Trophoblast cell (in vitro differentiated cells and primary cell): ENCODE data around the gene ADAMTSL2.

Experiments used
- DNase-seq, 2 donors: peaks; one replicate each; pipeline ENCODE4 v3.0.0-alpha.2; 2016
- H2AFZ ChIP-seq: 2 replicates; pipeline ENCODE4 v1.6.1; 2013; ENCODE audit warnings: low read length, moderate library complexity, mild to moderate bottlenecking; ENCODE audit not compliant: insufficient read depth, poor library complexity
- H2AK5ac ChIP-seq: 2 replicates; pipeline ENCODE4 v1.6.1; 2013; ENCODE audit warnings: mild to moderate bottlenecking, low read length
- H2BK120ac ChIP-seq: 2 replicates; pipeline ENCODE4 v1.6.1; 2013; ENCODE audit warnings: low read length, mild to moderate bottlenecking, moderate library complexity; ENCODE audit not compliant: insufficient read depth, poor library complexity
- H2BK12ac ChIP-seq: 2 replicates; pipeline ENCODE4 v1.6.1; 2013; ENCODE audit warnings: mild to moderate bottlenecking, low read length, moderate library complexity
- H2BK5ac ChIP-seq: 2 replicates; pipeline ENCODE4 v1.6.1; 2013; ENCODE audit warnings: low read length, low read depth, moderate library complexity, mild to moderate bottlenecking; ENCODE audit not compliant: poor library complexity
- H3K14ac ChIP-seq: 2 replicates; pipeline ENCODE4 v1.6.1; 2013; ENCODE audit warnings: mild to moderate bottlenecking, low read length
- H3K18ac ChIP-seq: 2 replicates; pipeline ENCODE4 v1.6.1; 2013; ENCODE audit warnings: mild to moderate bottlenecking, low read length
- H3K23ac ChIP-seq: 2 replicates; pipeline ENCODE4 v1.6.1; 2013; ENCODE audit warnings: low read length
- H3K27ac ChIP-seq: 2 replicates; pipeline ENCODE4 v1.5.1; 2013; ENCODE audit warnings: low read depth, mild to moderate bottlenecking, inconsistent platforms, low read length, moderate library complexity
- H3K27me3 ChIP-seq: 2 replicates; pipeline ENCODE4 v1.6.1; 2013; ENCODE audit warnings: inconsistent platforms, mild to moderate bottlenecking, low read length, moderate library complexity; ENCODE audit not compliant: insufficient read depth
- H3K36me3 ChIP-seq, 2 experiments: 1 replicate in 1 of 2; 2 replicates in 1 of 2; pipeline ENCODE4 v1.6.1; 2013; ENCODE audit warnings: low read length in 2 of 2, mild to moderate bottlenecking in 2 of 2, moderate library complexity in 1 of 2; ENCODE audit not compliant: insufficient read depth in 2 of 2, control insufficient read depth in 1 of 2
- H3K4ac ChIP-seq: 2 replicates; pipeline ENCODE4 v1.6.1; 2013; ENCODE audit warnings: low read depth, mild to moderate bottlenecking, low read length, moderate library complexity
- H3K4me1 ChIP-seq, 2 experiments: 1 replicate in 1 of 2; 2 replicates in 1 of 2; pipeline ENCODE4 v1.6.1; 2013; ENCODE audit warnings: low read length in 2 of 2, mild to moderate bottlenecking in 2 of 2, moderate library complexity in 1 of 2; ENCODE audit not compliant: insufficient read depth in 2 of 2, control insufficient read depth in 1 of 2
- H3K4me2 ChIP-seq: 2 replicates; pipeline ENCODE4 v1.6.1; 2013; ENCODE audit warnings: inconsistent platforms, mild to moderate bottlenecking, low read length, moderate library complexity
- H3K4me3 ChIP-seq: 2 replicates; pipeline ENCODE4 v1.5.1; 2013; ENCODE audit warnings: mild to moderate bottlenecking, low read depth, low read length, inconsistent platforms
- H3K79me1 ChIP-seq: one replicate; pipeline ENCODE4 v1.6.1; 2013; ENCODE audit warnings: low read length
- H3K79me2 ChIP-seq: 2 replicates; pipeline ENCODE4 v1.6.1; 2013; ENCODE audit warnings: low read length, mild to moderate bottlenecking; ENCODE audit not compliant: control insufficient read depth, insufficient read depth, poor library complexity
- H3K9ac ChIP-seq: 2 replicates; pipeline ENCODE4 v1.6.1; 2013; ENCODE audit warnings: mild to moderate bottlenecking, low read length
- H3K9me3 ChIP-seq: 2 replicates; pipeline ENCODE4 v1.6.1; 2013; ENCODE audit warnings: low read depth, mild to moderate bottlenecking, control low read depth, inconsistent platforms, low read length; ENCODE audit not compliant: insufficient read depth
- H4K12ac ChIP-seq: 2 replicates; pipeline ENCODE4 v1.6.1; 2013; ENCODE audit warnings: low read depth, mild to moderate bottlenecking, low read length, moderate library complexity
- H4K8ac ChIP-seq: 2 replicates; pipeline ENCODE4 v1.6.1; 2013; ENCODE audit warnings: low read depth, mild to moderate bottlenecking, low read length, moderate library complexity
- H4K91ac ChIP-seq: one replicate; pipeline ENCODE4 v1.6.1; 2013; ENCODE audit warnings: low read depth, mild to moderate bottlenecking, low read length, moderate library complexity
- WGBS: extraction: QIAGEN DNeasy Blood & Tissue Kit; methylation state at CpG from one replicate; pipeline ENCODE4 v1.1.7; 2013; ENCODE audit warnings: missing lambda C conversion rate; ENCODE audit not compliant: insufficient read length, insufficient coverage; ENCODE audit errors: extremely low coverage; 5-methylcytosine and 5-hydroxymethylcytosine counted together

ADAMTSL2 gene

DNA sequence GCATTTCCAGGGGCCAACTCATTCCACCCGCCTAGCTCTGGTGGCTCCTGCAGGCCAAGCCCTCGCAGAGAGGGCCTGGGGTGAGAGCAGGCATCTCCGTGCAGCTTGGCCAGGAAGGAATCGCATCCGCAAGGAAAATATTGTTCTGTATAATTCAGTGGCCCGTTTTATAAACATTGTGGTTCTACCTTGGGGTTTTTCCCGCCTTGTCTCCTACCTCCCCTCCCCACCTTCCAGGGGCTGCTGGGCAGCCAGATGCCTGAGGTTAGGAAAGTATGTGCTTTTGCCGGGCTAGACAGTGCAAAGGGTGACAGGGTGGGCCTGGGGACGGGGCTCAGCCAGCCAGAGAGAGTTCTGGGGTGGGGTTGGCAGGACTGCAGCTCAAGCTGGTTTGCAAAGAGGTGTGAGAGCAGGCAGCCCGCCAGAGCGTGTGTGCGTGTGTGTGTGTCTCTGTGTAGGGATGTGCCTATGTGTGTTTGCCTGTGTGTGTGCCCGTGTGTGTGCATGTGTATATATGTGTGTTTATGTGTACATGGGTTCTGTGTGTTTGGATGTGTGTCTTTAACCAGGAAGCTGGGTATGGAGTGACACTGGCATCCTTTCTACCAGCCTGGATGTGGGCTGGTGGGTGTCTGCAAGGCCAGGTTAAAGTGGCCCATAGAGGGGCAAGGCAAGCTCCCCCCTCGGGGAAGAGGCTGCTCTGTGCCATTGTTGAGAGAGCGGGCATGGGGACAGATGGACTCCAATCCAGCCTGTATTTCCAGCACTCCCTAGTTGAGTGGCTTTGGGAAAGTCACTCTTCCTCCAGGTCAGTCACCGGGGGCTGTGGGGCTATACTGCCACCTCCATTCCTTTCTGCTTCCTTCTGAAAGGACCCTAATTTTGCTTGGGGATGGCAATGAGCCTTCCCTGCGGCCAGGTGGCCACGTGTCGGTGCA, 45.0 kb upstream of the ADAMTSL2 start:
- Histone ChIP-seq H3K4me1 (peaks cover 0 to 7% of the 10 kb centered on the region in 2 experiments), H3K9ac (no peak overlapping the region), H2AFZ (no peak overlapping the region), H2BK120ac (no peak overlapping the region), H3K14ac (no peak overlapping the region), H3K4ac (no peak overlapping the region), H3K36me3 (no peaks in the 10 kb centered on the region), H2BK5ac (no peak overlapping the region), H3K79me2 (no peaks in the 10 kb centered on the region), H4K8ac (no peak overlapping the region), H3K9me3 (no peaks in the 10 kb centered on the region), H2AK5ac (no peak overlapping the region), H4K12ac (no peak overlapping the region), H4K91ac (no peak overlapping the region), H3K4me2 (no peak overlapping the region), H3K23ac (no peak overlapping the region), H3K4me3 (no peak overlapping the region), H2BK12ac (no peak overlapping the region), H3K27ac (no peak overlapping the region), H3K18ac (no peak overlapping the region), H3K27me3 (no peaks in the 10 kb centered on the region), H3K79me1 (no peaks in the 10 kb centered on the region)
- DNase-seq = no peak
- no CpG with 5 or more reads among the region's 19 CpGs for WGBS

DNA sequence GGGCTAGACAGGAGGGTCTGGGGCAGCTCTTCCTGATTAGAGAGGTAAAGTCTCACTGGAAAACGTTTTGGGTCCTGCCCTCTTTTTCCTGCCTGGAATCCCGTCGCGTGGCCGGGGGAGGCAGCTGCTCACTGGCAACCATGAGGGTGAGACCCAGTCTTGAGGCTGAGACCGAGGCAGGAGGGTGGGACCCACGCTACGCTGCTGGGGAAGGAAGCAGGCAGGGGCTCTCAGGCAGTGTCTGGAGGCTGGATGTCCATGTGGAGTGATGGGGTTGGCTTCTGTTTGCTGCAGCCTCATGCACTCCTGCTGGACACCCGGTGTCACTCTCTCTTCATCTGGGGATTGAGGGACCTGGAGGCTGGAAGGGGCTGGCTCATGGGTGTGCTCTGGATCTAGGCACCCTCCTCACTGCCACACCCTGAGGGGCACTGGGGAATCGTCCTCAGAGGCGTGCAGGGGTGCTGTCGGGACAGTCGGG, 44.3 kb upstream of the ADAMTSL2 start:
- no peak for DNase-seq
- H3K9me3 ChIP-seq = no peaks in the 10 kb centered on the region
- no peaks in the 10 kb centered on the region for H3K36me3 ChIP-seq
- no peak overlapping the region for H3K14ac ChIP-seq
- no peak overlapping the region for H2BK120ac ChIP-seq
- no peak overlapping the region for H2BK5ac ChIP-seq
- H3K18ac ChIP-seq = no peak overlapping the region
- no peak overlapping the region for H4K8ac ChIP-seq
- H3K27ac ChIP-seq = no peak overlapping the region
- no peak overlapping the region for H3K4me2 ChIP-seq
- no peak overlapping the region for H2AK5ac ChIP-seq
- H4K12ac ChIP-seq = no peak overlapping the region
- no peak overlapping the region for H2BK12ac ChIP-seq
- H3K79me2 ChIP-seq = no peaks in the 10 kb centered on the region
- H3K4me3 ChIP-seq = no peak overlapping the region
- no peak overlapping the region for H4K91ac ChIP-seq
- H3K4me1 ChIP-seq = peaks cover 0 to under 1% of the 10 kb centered on the region in 2 experiments
- no peak overlapping the region for H2AFZ ChIP-seq
- no peak overlapping the region for H3K9ac ChIP-seq
- no CpG with 5 or more reads among the region's 13 CpGs for WGBS
- no peak overlapping the region for H3K23ac ChIP-seq
- H3K27me3 ChIP-seq = no peaks in the 10 kb centered on the region
- no peaks in the 10 kb centered on the region for H3K79me1 ChIP-seq
- H3K4ac ChIP-seq = no peak overlapping the region

DNA sequence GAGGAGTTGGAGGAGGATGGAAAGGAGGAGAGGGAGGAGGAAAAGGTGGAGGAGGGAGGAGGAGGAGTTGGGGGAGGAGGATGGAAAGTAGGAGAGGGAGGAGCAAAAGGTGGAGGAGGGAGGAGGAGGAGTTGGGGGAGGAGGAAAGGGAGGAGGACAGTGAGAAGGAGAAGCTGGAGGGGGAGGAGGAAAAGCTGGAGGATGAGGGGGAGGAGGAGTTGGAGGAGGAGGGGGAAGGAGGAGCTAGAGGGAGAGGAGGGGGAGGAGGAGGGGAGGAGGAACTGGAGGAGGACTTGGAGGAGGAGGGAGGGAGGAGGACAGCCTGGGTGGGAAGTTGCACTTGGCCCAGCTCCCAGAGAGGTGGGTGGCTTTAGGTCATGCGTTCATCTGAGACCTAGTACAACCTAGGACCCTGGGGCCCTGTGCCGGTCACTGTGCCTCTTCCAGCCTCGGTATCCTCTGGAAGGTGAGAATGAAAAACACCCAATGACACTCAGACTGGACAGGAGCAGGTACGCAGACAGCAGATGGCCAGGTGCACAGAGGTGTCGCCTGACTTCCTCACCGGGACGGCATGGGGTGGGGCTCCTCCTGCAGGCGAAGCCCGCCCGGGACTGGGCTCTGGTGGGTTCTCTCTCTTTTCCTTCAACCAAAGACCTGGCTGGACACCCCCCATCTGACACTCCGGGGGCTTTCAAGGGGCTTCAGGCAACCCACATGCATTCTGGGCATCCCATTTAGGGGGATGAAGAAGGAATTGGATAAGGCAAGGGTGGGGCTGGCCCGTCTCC, 43.4 kb upstream of the ADAMTSL2 start:
- Histone ChIP-seq H3K79me1 (no peaks in the 10 kb centered on the region), H3K4me1 (peaks cover 0 to 3% of the 10 kb centered on the region in 2 experiments), H3K27ac (no peak overlapping the region), H3K79me2 (no peaks in the 10 kb centered on the region), H4K8ac (no peak overlapping the region), H2AK5ac (no peak overlapping the region), H2BK120ac (no peak overlapping the region), H3K4ac (no peak overlapping the region), H3K4me2 (no peak overlapping the region), H3K9ac (no peak overlapping the region), H4K12ac (no peak overlapping the region), H2BK5ac (no peak overlapping the region), H3K23ac (no peak overlapping the region), H2BK12ac (no peak overlapping the region), H3K4me3 (no peak overlapping the region), H4K91ac (no peak overlapping the region), H3K36me3 (no peaks in the 10 kb centered on the region), H3K18ac (no peak overlapping the region), H3K14ac (no peak overlapping the region), H3K27me3 (no peaks in the 10 kb centered on the region), H2AFZ (no peak overlapping the region), H3K9me3 (peaks cover 7% of the 10 kb centered on the region)
- WGBS = no CpG with 5 or more reads among the region's 12 CpGs
- no peak for DNase-seq

DNA sequence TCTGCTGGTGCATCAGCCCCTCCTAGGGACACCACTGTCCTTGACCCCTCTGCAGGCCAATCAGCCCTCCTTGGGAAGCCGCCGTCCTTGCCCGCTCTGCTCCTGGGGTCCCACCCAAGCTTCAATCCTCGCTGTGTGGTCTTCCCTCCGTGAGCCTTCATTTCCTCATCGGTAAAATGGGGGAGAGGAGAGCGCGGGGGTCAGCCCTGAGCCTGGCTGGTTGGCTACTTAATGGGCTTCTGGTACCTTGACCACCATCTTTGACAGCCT, 42.9 kb upstream of the ADAMTSL2 start:
- Histone ChIP-seq H3K4me2 (no peak overlapping the region), H3K4me3 (no peak overlapping the region), H2BK12ac (no peak overlapping the region), H3K4me1 (peaks cover 0 to 3% of the 10 kb centered on the region in 2 experiments), H2BK5ac (no peak overlapping the region), H3K9ac (no peak overlapping the region), H3K79me2 (no peaks in the 10 kb centered on the region), H4K91ac (no peak overlapping the region), H2BK120ac (no peak overlapping the region), H3K27me3 (no peaks in the 10 kb centered on the region), H4K8ac (no peak overlapping the region), H3K23ac (no peak overlapping the region), H3K14ac (no peak overlapping the region), H3K9me3 (peaks cover 9% of the 10 kb centered on the region), H2AFZ (no peak overlapping the region), H3K27ac (no peak overlapping the region), H3K36me3 (no peaks in the 10 kb centered on the region), H3K18ac (no peak overlapping the region), H3K79me1 (no peaks in the 10 kb centered on the region), H3K4ac (no peak overlapping the region), H4K12ac (no peak overlapping the region), H2AK5ac (no peak overlapping the region)
- WGBS = no CpG with 5 or more reads among the region's 8 CpGs
- DNase-seq = no peak
